HG03521 (cell line): ENCODE data around the gene AGRN.
"Not testable (repeated sequence)": the region's sequence is repeated elsewhere in the genome, so short reads cannot be mapped to it uniquely, and the experiment has no call there.

Source experiments
- ATAC-seq: cut with Tn5 transposase; IDR thresholded peaks from one replicate; pipeline ENCODE4 v1.9.1; 2021; ENCODE audit warnings: mild to moderate bottlenecking, moderate library complexity; ENCODE audit not compliant: unreplicated experiment

AGRN gene

GRCh38 chr1:981491-981954 is 38.4 kb upstream of the AGRN start:
- no peak for ATAC-seq

GRCh38 chr1:981955-982558 is 37.9 kb upstream of the AGRN start, which contains the start of gene PERM1:
Gene PERM1, minus strand, starts transcription at chr1:982093. Its CDS starts 1,064 bp downstream, at chr1:981029.
- no peak for ATAC-seq

GRCh38 chr1:982765-983436 is 37.0 kb upstream of the AGRN start:
- ATAC-seq: no peak

- no peak for ATAC-seq
Observed at GRCh38 chr1:983798-984475, 36.0 kb upstream of the AGRN start.

GRCh38 chr1:984476-984814 is 35.5 kb upstream of the AGRN start:
- no peak for ATAC-seq

- no peak for ATAC-seq
Observed at GRCh38 chr1:985126-985525, 34.8 kb upstream of the AGRN start.

- ATAC-seq: not testable (repeated sequence)
Observed at GRCh38 chr1:988061-988460, 31.9 kb upstream of the AGRN start.

- ATAC-seq: not testable (repeated sequence)
Observed at GRCh38 chr1:991275-991674, 28.6 kb upstream of the AGRN start.

- ATAC-seq: no peak
Observed at GRCh38 chr1:991895-992294, 28.0 kb upstream of the AGRN start.

- no peak for ATAC-seq
Observed at GRCh38 chr1:992362-992761, 27.6 kb upstream of the AGRN start.

- no peak for ATAC-seq
Observed at GRCh38 chr1:993379-993995, 26.4 kb upstream of the AGRN start.

- ATAC-seq: not testable (repeated sequence)
Observed at GRCh38 chr1:994546-994945, 25.4 kb upstream of the AGRN start.

GRCh38 chr1:995665-996633 is 24.0 kb upstream of the AGRN start:
- ATAC-seq: no peak

- ATAC-seq: no peak
Observed at GRCh38 chr1:996851-997712, 22.8 kb upstream of the AGRN start.

GRCh38 chr1:997713-997992 is 22.3 kb upstream of the AGRN start:
- no peak for ATAC-seq

GRCh38 chr1:997993-998744 is 21.8 kb upstream of the AGRN start:
- ATAC-seq: no peak

GRCh38 chr1:998745-998994 is 21.2 kb upstream of the AGRN start:
- ATAC-seq: no peak

- ATAC-seq: no peak
Observed at GRCh38 chr1:998995-999724, 20.8 kb upstream of the AGRN start.
